ENCODE data around the gene FADS2.
A peak's percentile ranks its signal among the peaks of the same experiment; 100 is the strongest.

FADS2 gene

GRCh38 chr11:61840371-61840770 is 12.3 kb downstream of the FADS2 start:
- no peak for TF ChIP-seq Cebpa-rat (IDR thresholded peaks at IDR 0.05)
- Histone ChIP-seq H3K4me1 (peaks cover 24% of the 10 kb centered on the region), H3K27ac (no peak overlapping the region), H3K27me3 (no peaks in the 10 kb centered on the region), H3K9ac (no peak overlapping the region), H3K4me2 (no peak overlapping the region), H3K36me3 (peaks cover 93% of the 10 kb centered on the region), H3K4me3 (no peak overlapping the region), H4K20me1 (peaks cover 17% of the 10 kb centered on the region), H3K9me3 (no peaks in the 10 kb centered on the region)

- Histone ChIP-seq H3K36me3 (peaks cover 100% of the 10 kb centered on the region), H3K9ac (0 out of 2 replicates have a peak overlapping the region, but pooled peaks have one; percentile 11), H3K4me3 (no peak overlapping the region), H3K9me3 (no peaks in the 10 kb centered on the region), H3K27ac (no peak overlapping the region), H4K20me1 (peaks cover 17% of the 10 kb centered on the region), H3K4me1 (peaks cover 9% of the 10 kb centered on the region), H3K27me3 (no peaks in the 10 kb centered on the region), H3K4me2 (no peak overlapping the region)
- no peak for TF ChIP-seq Cebpa-rat (IDR thresholded peaks at IDR 0.05)
Measured at GRCh38 chr11:61841636-61842527, 13.8 kb downstream of the FADS2 start.

- no peak for TF ChIP-seq Cebpa-rat (IDR thresholded peaks at IDR 0.05)
- no peak overlapping the region for H3K4me2 ChIP-seq
- H4K20me1 ChIP-seq, result peaks cover 18% of the 10 kb centered on the region
- no peaks in the 10 kb centered on the region for H3K9me3 ChIP-seq
- no peak overlapping the region for H3K27ac ChIP-seq
- H3K27me3 ChIP-seq, result no peaks in the 10 kb centered on the region
- peaks cover 100% of the 10 kb centered on the region for H3K36me3 ChIP-seq
- H3K4me1 ChIP-seq, result peaks cover 3% of the 10 kb centered on the region
- no peak overlapping the region for H3K9ac ChIP-seq
- H3K4me3 ChIP-seq, result no peak overlapping the region
Measured at GRCh38 chr11:61842528-61842820, 14.4 kb downstream of the FADS2 start.

DNA sequence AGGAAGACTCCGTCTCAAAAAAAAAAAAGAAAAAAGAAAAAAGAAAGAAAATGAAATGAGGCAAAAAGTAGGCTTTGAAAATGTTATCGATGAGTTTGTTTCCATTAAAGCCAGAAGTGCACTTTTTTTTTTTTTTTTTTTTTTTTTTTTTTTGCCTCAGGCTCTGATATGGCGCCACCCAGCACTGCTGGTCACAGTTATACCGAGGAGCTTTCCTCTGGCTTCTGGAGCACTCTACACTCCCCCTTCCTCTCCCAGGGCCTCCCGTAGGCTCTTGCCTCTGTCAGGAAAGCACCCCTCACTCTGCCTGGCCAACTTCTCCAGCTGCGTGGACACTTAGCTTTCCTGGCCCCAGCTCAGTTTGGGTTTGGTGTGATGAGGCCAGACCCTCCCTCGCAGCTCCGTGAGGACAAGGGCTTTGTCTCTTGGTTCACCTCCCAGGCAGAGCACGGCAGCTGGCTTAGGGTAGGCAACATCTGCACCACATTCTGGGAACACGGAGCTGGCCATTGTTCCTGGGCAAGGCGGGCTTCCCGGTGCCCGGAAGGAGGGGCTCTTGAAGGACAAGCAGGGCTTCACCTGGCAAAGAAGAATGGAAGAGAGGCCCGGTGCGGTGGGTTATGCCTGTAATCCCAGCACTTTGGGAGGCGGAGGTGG is 16.9 kb downstream of the FADS2 start:
- H3K27ac ChIP-seq, result no peak overlapping the region
- H3K9ac ChIP-seq, result no peak overlapping the region
- H3K4me2 ChIP-seq, result no peak overlapping the region
- H3K4me3 ChIP-seq, result no peak overlapping the region
- no peaks in the 10 kb centered on the region for H3K27me3 ChIP-seq
- TF ChIP-seq Cebpa-rat (IDR thresholded peaks at IDR 0.05), result no peak
- no peaks in the 10 kb centered on the region for H3K4me1 ChIP-seq
- H4K20me1 ChIP-seq, result peaks cover 35% of the 10 kb centered on the region
- peaks cover 100% of the 10 kb centered on the region for H3K36me3 ChIP-seq
- no peaks in the 10 kb centered on the region for H3K9me3 ChIP-seq

- H3K4me1 ChIP-seq, result peaks cover 8% of the 10 kb centered on the region; the same call in 1 of the 2 replicates
- peaks cover 46% of the 10 kb centered on the region for H4K20me1 ChIP-seq
- 0 out of 2 replicates have a peak overlapping the region, but pooled peaks have one; percentile 29 for H3K9ac ChIP-seq
- H3K9me3 ChIP-seq, result no peaks in the 10 kb centered on the region
- TF ChIP-seq Cebpa-rat (IDR thresholded peaks at IDR 0.05), result no peak
- no peak overlapping the region for H3K4me2 ChIP-seq
- no peak overlapping the region for H3K4me3 ChIP-seq
- no peak overlapping the region for H3K27ac ChIP-seq
- H3K36me3 ChIP-seq, result peaks cover 100% of the 10 kb centered on the region
- H3K27me3 ChIP-seq, result no peaks in the 10 kb centered on the region
Measured at GRCh38 chr11:61846362-61847020, 18.4 kb downstream of the FADS2 start.

GRCh38 chr11:61847914-61848581 is 19.9 kb downstream of the FADS2 start:
- Histone ChIP-seq H3K27me3 (no peaks in the 10 kb centered on the region), H3K4me2 (no peak overlapping the region), H3K9ac (no peak overlapping the region), H3K4me1 (peaks cover 21% of the 10 kb centered on the region; the same call in 1 of the 2 replicates), H3K9me3 (no peaks in the 10 kb centered on the region), H4K20me1 (peaks cover 48% of the 10 kb centered on the region), H3K27ac (no peak overlapping the region), H3K4me3 (no peak overlapping the region), H3K36me3 (peaks cover 100% of the 10 kb centered on the region)
- no peak for TF ChIP-seq Cebpa-rat (IDR thresholded peaks at IDR 0.05)

GRCh38 chr11:61848631-61849030 is 20.5 kb downstream of the FADS2 start:
- H3K4me3 ChIP-seq, result no peak overlapping the region
- no peak for TF ChIP-seq Cebpa-rat (IDR thresholded peaks at IDR 0.05)
- H3K27me3 ChIP-seq, result no peaks in the 10 kb centered on the region
- H4K20me1 ChIP-seq, result peaks cover 51% of the 10 kb centered on the region
- no peak overlapping the region for H3K27ac ChIP-seq
- H3K9me3 ChIP-seq, result no peaks in the 10 kb centered on the region
- H3K36me3 ChIP-seq, result peaks cover 98% of the 10 kb centered on the region
- H3K4me1 ChIP-seq, result peaks cover 21% of the 10 kb centered on the region; the same call in 1 of the 2 replicates
- H3K9ac ChIP-seq, result no peak overlapping the region
- no peak overlapping the region for H3K4me2 ChIP-seq

DNA sequence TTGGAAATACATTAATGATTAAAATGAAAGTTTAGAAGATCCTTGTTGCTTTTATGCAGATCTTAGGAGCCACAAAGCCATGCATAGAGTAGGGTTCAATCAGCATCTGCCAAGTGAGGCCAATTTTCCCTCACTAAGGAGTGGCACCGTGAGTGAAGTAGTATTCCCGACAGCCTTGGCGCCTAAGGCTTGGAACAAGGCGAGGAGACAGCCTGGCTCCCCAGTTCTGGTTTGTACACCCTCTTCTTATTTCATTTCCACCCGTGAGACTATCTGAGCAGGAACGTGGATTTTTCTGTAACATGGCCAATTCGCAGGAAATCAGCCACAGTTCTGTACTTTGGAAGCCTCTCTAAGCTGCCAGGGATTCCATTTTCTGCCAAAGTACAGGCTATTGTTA is 22.6 kb downstream of the FADS2 start:
- no peaks in the 10 kb centered on the region for H3K9me3 ChIP-seq
- H3K9ac ChIP-seq, result no peak overlapping the region
- no peak overlapping the region for H3K4me3 ChIP-seq
- H3K27me3 ChIP-seq, result no peaks in the 10 kb centered on the region
- peaks cover 98% of the 10 kb centered on the region for H3K36me3 ChIP-seq
- H3K4me1 ChIP-seq, result peaks cover 21% of the 10 kb centered on the region; the same call in 1 of the 2 replicates
- no peak for TF ChIP-seq Cebpa-rat (IDR thresholded peaks at IDR 0.05)
- H3K27ac ChIP-seq, result no peak overlapping the region
- H4K20me1 ChIP-seq, result peaks cover 66% of the 10 kb centered on the region
- H3K4me2 ChIP-seq, result no peak overlapping the region

DNA sequence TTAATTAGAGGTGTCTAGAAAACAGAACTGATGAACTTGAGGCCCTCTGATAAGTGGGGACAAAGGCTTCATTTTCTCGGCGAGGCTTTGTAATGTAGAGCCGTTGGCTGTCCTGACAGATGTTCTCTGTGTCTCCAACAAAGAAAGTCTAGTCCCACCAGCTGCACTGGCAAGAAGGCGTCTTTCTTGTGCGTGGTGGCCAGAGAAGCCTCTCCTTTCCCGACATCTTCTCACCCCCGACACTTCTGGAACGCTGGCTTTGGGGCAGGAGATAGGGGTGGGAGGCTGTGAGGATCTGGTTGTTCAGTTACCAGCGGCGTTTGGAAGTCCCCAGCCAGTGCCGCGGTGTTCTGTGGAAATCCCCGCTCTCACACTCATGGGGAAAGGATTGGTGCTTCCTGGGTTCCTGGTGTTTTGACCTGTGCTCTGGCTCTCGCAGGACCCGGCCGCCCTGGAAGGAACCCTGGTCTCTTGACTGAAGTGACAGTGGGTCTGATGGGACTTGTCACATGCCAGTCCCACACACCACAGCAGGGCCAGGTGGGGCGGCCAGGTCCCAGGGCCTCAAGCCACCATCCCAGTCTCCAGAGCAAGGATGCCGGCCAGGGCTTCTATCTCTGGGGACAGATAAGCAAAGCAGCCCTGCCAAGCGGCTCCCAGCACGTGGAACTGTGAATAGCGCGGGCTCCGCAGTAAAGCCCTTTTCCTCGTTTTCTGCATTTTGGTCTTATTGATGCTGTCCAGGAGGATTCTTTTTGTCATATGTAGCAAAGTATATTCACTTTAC is 23.2 kb downstream of the FADS2 start:
- no peak for TF ChIP-seq Cebpa-rat (IDR thresholded peaks at IDR 0.05)
- Histone ChIP-seq H3K27me3 (no peaks in the 10 kb centered on the region), H3K4me1 (peaks cover 21% of the 10 kb centered on the region; the same call in 1 of the 2 replicates), H3K4me3 (no peak overlapping the region), H3K4me2 (no peak overlapping the region), H4K20me1 (peaks cover 71% of the 10 kb centered on the region), H3K36me3 (peaks cover 98% of the 10 kb centered on the region), H3K9ac (no peak overlapping the region), H3K9me3 (no peaks in the 10 kb centered on the region), H3K27ac (no peak overlapping the region; the same call in 1 of the 2 replicates)
